Measurements from ENCODE around the gene KPNB1. TPM values are rescaled to one million over a fixed set of nuclear protein-coding genes. Genes with fewer than 3 reads are reported as not detected.

Gene KPNB1
- total and polyA plus RNA-seq, 2 of the 8 experiments (the other 6 are each of a cell fraction or from before 2014, with no cell fraction given) = 171 to 625 TPM

DNA sequence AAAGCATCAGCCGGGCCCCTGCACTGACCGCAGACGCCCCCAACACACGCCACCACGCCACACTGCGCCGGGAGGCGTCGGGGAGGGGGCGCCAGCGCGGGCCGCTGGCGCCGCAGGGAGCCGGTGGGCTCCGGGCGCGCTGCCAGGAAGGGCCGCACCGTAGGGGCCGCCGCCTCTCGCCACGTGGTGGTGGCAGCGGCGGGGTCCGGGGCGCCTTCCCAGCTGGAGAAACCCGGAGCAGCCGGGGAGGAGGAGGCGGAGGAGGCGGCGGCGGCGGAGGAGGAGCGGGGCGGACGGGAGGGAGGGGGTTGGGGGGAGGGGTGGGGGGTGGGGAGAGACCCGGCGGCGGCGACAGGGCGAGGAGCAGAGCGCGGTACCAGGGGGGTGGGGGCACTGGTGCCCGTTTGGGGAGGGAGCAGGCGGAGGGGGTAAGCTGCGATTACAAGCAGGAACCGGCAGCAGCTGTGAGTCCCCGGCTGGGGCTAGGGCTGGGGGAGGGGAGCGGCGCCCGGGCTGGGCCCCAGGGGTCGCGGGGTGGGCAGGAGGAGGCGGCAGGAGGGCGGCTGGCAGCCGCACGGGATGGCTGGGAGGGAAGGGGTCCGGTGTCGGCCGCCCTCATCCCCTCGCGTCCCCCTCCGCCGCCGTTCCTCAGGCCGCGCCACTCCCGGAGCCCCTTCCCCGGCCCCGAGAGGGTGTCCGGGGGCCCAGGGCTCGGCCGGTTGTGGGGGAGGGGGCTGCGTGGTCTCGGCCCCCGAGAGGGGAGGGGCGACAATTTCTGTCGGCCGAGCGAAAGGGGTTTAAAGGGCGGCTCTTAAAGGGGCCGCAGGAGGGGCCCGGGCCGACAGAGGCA, 44.2 kb downstream of the KPNB1 start, which contains the start of gene TBKBP1 (continued):
- peak; percentile 27; the same call in 1 of the 2 replicates for TF ChIP-seq RBBP5 (IDR thresholded peaks at IDR 0.05; ENCODE audit: borderline replicate concordance, low read depth, low read length)
- no peak for TF ChIP-seq EGR1 (IDR thresholded peaks at IDR 0.05; ENCODE audit: borderline replicate concordance, low read depth, low read length)
- TF ChIP-seq, protein P1, sequence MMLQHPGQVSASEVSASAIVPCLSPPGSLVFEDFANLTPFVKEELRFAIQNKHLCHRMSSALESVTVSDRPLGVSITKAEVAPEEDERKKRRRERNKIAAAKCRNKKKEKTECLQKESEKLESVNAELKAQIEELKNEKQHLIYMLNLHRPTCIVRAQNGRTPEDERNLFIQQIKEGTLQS (IDR thresholded peaks at IDR 0.05; ENCODE audit: insufficient read depth, low read depth, low read length) = no peak
- no peak for TF ChIP-seq BRCA1 (IDR thresholded peaks at IDR 0.05; ENCODE audit: low read depth, low read length)
- no peak for TF ChIP-seq JUN (IDR thresholded peaks at IDR 0.05; ENCODE audit: low read depth, low read length)
- TF ChIP-seq SAP30 (IDR thresholded peaks at IDR 0.05; ENCODE audit: insufficient read depth, insufficient replicate concordance, low read length) = no peak
- TF ChIP-seq POLR2AphosphoS5 (IDR thresholded peaks at IDR 0.05; ENCODE audit: low read depth, low read length) = no peak
- no peak for TF ChIP-seq TBP (IDR thresholded peaks at IDR 0.05; ENCODE audit: low read depth, low read length)
- TF ChIP-seq RNF2 (IDR thresholded peaks at IDR 0.05; ENCODE audit: borderline replicate concordance, low read depth, low read length, missing control alignments, poor library complexity, severe bottlenecking) = no peak
- TF ChIP-seq RXRA (IDR thresholded peaks at IDR 0.05; ENCODE audit: insufficient read depth, low read depth, low read length) = no peak
- no peak for TF ChIP-seq CBX5 (IDR thresholded peaks at IDR 0.05; ENCODE audit: low read depth, low read length)
- no peak for TF ChIP-seq GTF2F1 (IDR thresholded peaks at IDR 0.05; ENCODE audit: borderline replicate concordance, low read depth, low read length)
